Liver (tissue), 9 donors: ENCODE results near the gene ZFX. TPM values are rescaled to one million over a fixed set of nuclear protein-coding genes. Genes with fewer than 3 reads are reported as not detected.

Experiments used
- DNase-seq: peaks from one replicate; pipeline ENCODE4 v3.0.0-alpha.2; 2017; ENCODE audit warnings: low spot score
- H3K27ac ChIP-seq, 2 donors: one replicate each; pipeline ENCODE4 v1.7.0; 2013; ENCODE audit warnings: inconsistent platforms in 2 of 2, low read length in 2 of 2, control low read depth in 1 of 2, low read depth in 1 of 2, mild to moderate bottlenecking in 1 of 2
- H3K27me3 ChIP-seq, 4 donors: one replicate each; pipeline versions ENCODE4 v1.6.1 to v1.7.0; 2013; ENCODE audit warnings: low read length in 3 of 4, inconsistent platforms in 1 of 4, mild to moderate bottlenecking in 1 of 4, moderate library complexity in 1 of 4; ENCODE audit not compliant: control insufficient read depth in 4 of 4, insufficient read depth in 4 of 4
- H3K36me3 ChIP-seq, 4 donors: one replicate each; pipeline versions ENCODE4 v1.6.1 to v1.7.0; 2013; ENCODE audit warnings: low read length in 3 of 4, mild to moderate bottlenecking in 3 of 4, low read depth in 1 of 4, moderate library complexity in 1 of 4; ENCODE audit not compliant: control insufficient read depth in 4 of 4, insufficient read depth in 3 of 4
- H3K4me1 ChIP-seq, 4 donors: one replicate each; pipeline versions ENCODE4 v1.6.1 to v1.7.0; 2013; ENCODE audit warnings: low read length in 3 of 4, mild to moderate bottlenecking in 3 of 4, moderate library complexity in 1 of 4; ENCODE audit not compliant: control insufficient read depth in 4 of 4, insufficient read depth in 4 of 4
- H3K4me3 ChIP-seq, 3 donors: one replicate each; pipeline versions ENCODE4 v1.6.1 to v1.7.0; 2013; ENCODE audit warnings: low read length in 3 of 3, control low read depth in 1 of 3, low read depth in 1 of 3, mild to moderate bottlenecking in 1 of 3
- H3K9ac ChIP-seq, 2 donors: one replicate each; pipeline ENCODE4 v1.7.0; 2013; ENCODE audit warnings: low read length in 2 of 2, mild to moderate bottlenecking in 2 of 2, moderate library complexity in 2 of 2, control low read depth in 1 of 2, low read depth in 1 of 2
- H3K9me3 ChIP-seq, 4 donors: one replicate each; pipeline versions ENCODE4 v1.6.1 to v1.7.0; 2013; ENCODE audit warnings: low read length in 3 of 4; ENCODE audit not compliant: control insufficient read depth in 4 of 4
- ATF3 ChIP-seq: IDR thresholded peaks from 2 replicates; pipeline ENCODE4 v1.6.1; 2016; ENCODE audit warnings: antibody characterized with exemption
- CTCF ChIP-seq: fragments of 150-350 bp; IDR thresholded peaks from 2 replicates; pipeline ENCODE4 v1.5.1; 2017; ENCODE audit warnings: improper control_type of control experiment, low read depth, low read length; ENCODE audit not compliant: missing input control
- EGR1 ChIP-seq, 2 donors: IDR thresholded peaks; 2 replicates each; pipeline ENCODE4 v1.6.1; 2016 to 2018; ENCODE audit warnings: antibody characterized with exemption in 2 of 2, low read depth in 2 of 2
- FOXA1 ChIP-seq: IDR thresholded peaks from 2 replicates; pipeline ENCODE4 v1.6.1; 2016; ENCODE audit warnings: antibody characterized with exemption
- FOXA2 ChIP-seq: IDR thresholded peaks from 2 replicates; pipeline ENCODE4 v1.6.1; 2016; ENCODE audit warnings: antibody characterized with exemption
- GABPA ChIP-seq, 2 donors: IDR thresholded peaks in 1 of 2; conservative IDR thresholded peaks in 1 of 2; 2 replicates each; pipeline ENCODE4 v1.6.1; 2016; ENCODE audit warnings: antibody characterized with exemption in 2 of 2, mild to moderate bottlenecking in 1 of 2, moderate library complexity in 1 of 2
- HNF4A ChIP-seq, 2 donors: conservative IDR thresholded peaks; 2 replicates each; pipeline ENCODE4 v1.6.1; 2016; ENCODE audit warnings: antibody characterized with exemption in 2 of 2, mild to moderate bottlenecking in 2 of 2
- HNF4G ChIP-seq: IDR thresholded peaks from 2 replicates; pipeline ENCODE4 v1.6.1; 2016; ENCODE audit warnings: antibody characterized with exemption
- JUND ChIP-seq, 2 donors: IDR thresholded peaks; 2 replicates each; pipeline ENCODE4 v1.6.1; 2016; ENCODE audit warnings: antibody characterized with exemption in 2 of 2
- MAX ChIP-seq: IDR thresholded peaks from 2 replicates; pipeline ENCODE4 v1.6.1; 2016; ENCODE audit warnings: antibody characterized with exemption
- RAD21 ChIP-seq, 2 donors: IDR thresholded peaks; 2 replicates each; pipeline ENCODE4 v1.6.1; 2016; ENCODE audit warnings: antibody characterized with exemption in 2 of 2, mild to moderate bottlenecking in 2 of 2
- REST ChIP-seq: IDR thresholded peaks from 2 replicates; pipeline ENCODE4 v1.6.1; 2016; ENCODE audit warnings: antibody characterized with exemption, mild to moderate bottlenecking
- RXRA ChIP-seq, 2 donors: IDR thresholded peaks; 2 replicates each; pipeline ENCODE4 v1.6.1; 2017 to 2018; ENCODE audit warnings: antibody characterized with exemption in 2 of 2, mild to moderate bottlenecking in 1 of 2
- SP1 ChIP-seq: IDR thresholded peaks from 2 replicates; pipeline ENCODE4 v1.6.1; 2018; ENCODE audit warnings: antibody characterized with exemption, mild to moderate bottlenecking
- TAF1 ChIP-seq: conservative IDR thresholded peaks from 2 replicates; pipeline ENCODE4 v1.6.1; 2016; ENCODE audit warnings: antibody characterized with exemption, mild to moderate bottlenecking
- ZBTB33 ChIP-seq: IDR thresholded peaks from 2 replicates; pipeline ENCODE4 v1.6.1; 2016; ENCODE audit warnings: antibody characterized with exemption
- WGBS: extraction: QIAGEN DNeasy Blood & Tissue Kit; methylation state at CpG from one replicate; pipeline ENCODE4 v1.1.7; 2013; 5-methylcytosine and 5-hydroxymethylcytosine counted together
- polyA plus RNA-seq, 2 donors: library from polyadenylated mRNA; stranded (reverse) in 1 of 2; unstranded in 1 of 2; fragments of 200-250 nt in 1 of 2; fragments of >200 nt in 1 of 2; fragmentation: Nextera tagmentation in 1 of 2; extraction: Ambion mirVana in 1 of 2; gene quantifications; one replicate each; pipeline versions ENCODE4 v1.2.1 to v1.2.3, GENCODE V29; 2013 to 2015
- total RNA-seq, 2 donors: library from RNA; depleted of rRNA; stranded (reverse); fragments of >200 nt; gene quantifications; one replicate each; pipeline ENCODE4 v1.2.3, GENCODE V29; 2014
- donor health status: healthy.
- donor health status: healthy.
- donor health status: healthy.
- donor health status: healthy.
- donor health status: healthy.

The ZFX gene
- total and polyA plus RNA-seq, 4 donors = 3.8 to 50.0 (median 19.0) TPM

GRCh38 chrX:24166078-24166477 lies 16.5 kb downstream of the ZFX start:
- Histone ChIP-seq H3K9ac (no peak overlapping the region), H3K36me3 (peaks cover 0 to 6% (median 0%) of the 10 kb centered on the region in 4 donors), H3K9me3 (no peaks in the 10 kb centered on the region), H3K27ac (no peak overlapping the region), H3K4me3 (no peak overlapping the region), H3K4me1 (peaks cover 0 to 41% (median 26%) of the 10 kb centered on the region in 4 donors), H3K27me3 (no peaks in the 10 kb centered on the region)
- TF ChIP-seq SP1 (peak; percentile 29), EGR1 (IDR thresholded peaks at IDR 0.05; ENCODE audit: low read depth in 2 of 2) (no peak), RXRA (IDR thresholded peaks at IDR 0.05) (peak; percentile 25 to 38), HNF4A (conservative IDR thresholded peaks at IDR 0.05) (peak; percentile 47 to 77), GABPA (IDR thresholded peaks at IDR 0.05 in 1 of 2, conservative IDR thresholded peaks at IDR 0.05 in 1 of 2) (peak in 1 of 2 donors; percentile 9), REST (no peak)
- no peak for DNase-seq
- 15% methylated on average over 2 of the region's 2 CpGs for WGBS

- Histone ChIP-seq H3K27ac (no peak overlapping the region), H3K9me3 (no peaks in the 10 kb centered on the region), H3K27me3 (no peaks in the 10 kb centered on the region), H3K36me3 (peaks cover 0 to 4% (median 2%) of the 10 kb centered on the region in 4 donors), H3K4me3 (no peak overlapping the region), H3K4me1 (peaks cover 0 to 43% (median 29%) of the 10 kb centered on the region in 4 donors), H3K9ac (no peak overlapping the region)
- DNase-seq = no peak
- TF ChIP-seq SP1 (no peak), GABPA (IDR thresholded peaks at IDR 0.05 in 1 of 2, conservative IDR thresholded peaks at IDR 0.05 in 1 of 2) (no peak), JUND (IDR thresholded peaks at IDR 0.05) (no peak), HNF4G (no peak), RXRA (IDR thresholded peaks at IDR 0.05) (no peak), TAF1 (no peak), FOXA2 (no peak), FOXA1 (no peak), ATF3 (no peak), CTCF (no peak), RAD21 (IDR thresholded peaks at IDR 0.05) (no peak), MAX (no peak), HNF4A (conservative IDR thresholded peaks at IDR 0.05) (no peak), REST (no peak), ZBTB33 (no peak)
Measured at GRCh38 chrX:24167719-24168472, 18.4 kb downstream of the ZFX start.
